GM19025 (cell line): ENCODE results near the gene MSN.
A peak's percentile ranks its signal among the peaks of the same experiment; 100 is the strongest.

Experiments used
- ATAC-seq: cut with Tn5 transposase; IDR thresholded peaks from one replicate; pipeline ENCODE4 v1.9.1; 2021; ENCODE audit warnings: mild to moderate bottlenecking, low read depth, moderate library complexity; ENCODE audit not compliant: unreplicated experiment

Gene MSN

GRCh38 chrX:65671966-65672365 lies 4.5 kb downstream of the MSN start:
- no peak for ATAC-seq

- no peak for ATAC-seq
Observed at GRCh38 chrX:65673857-65674203, 6.4 kb downstream of the MSN start.

DNA sequence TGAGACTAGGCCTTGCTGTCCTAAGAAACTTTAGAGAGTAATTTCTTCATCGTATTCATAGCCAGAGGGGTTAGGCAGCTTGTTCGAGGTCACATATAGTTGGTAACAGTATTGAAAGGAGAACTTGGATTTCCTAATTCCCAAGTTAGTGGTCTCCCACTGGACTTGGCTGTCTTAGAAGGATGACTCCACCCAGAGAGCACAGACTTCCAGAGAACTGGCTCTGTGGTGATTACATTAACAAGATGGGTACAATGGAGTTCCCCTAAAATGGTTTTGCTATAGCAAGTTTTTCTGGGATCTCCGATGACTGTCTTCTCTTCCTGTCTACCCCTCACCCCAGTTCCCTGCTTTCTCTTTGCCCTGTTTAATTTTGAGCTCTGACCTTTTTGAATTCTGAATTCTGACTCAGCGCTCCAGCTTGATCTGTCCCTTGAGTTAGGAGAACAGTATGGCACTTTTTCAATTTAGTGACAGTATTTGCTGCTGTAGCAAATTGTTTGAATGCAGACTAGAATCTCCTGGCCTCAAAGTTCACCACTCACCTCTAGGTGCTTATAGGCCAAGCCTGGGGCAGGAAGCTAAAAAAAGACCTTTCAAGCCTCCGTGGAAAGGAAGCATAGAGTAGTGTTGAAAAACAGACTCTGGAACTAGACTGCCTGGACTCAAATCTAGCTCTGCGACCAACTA lies 6.9 kb downstream of the MSN start:
- no peak for ATAC-seq

- no peak for ATAC-seq
Observed at GRCh38 chrX:65677954-65678469, 10.6 kb downstream of the MSN start.

DNA sequence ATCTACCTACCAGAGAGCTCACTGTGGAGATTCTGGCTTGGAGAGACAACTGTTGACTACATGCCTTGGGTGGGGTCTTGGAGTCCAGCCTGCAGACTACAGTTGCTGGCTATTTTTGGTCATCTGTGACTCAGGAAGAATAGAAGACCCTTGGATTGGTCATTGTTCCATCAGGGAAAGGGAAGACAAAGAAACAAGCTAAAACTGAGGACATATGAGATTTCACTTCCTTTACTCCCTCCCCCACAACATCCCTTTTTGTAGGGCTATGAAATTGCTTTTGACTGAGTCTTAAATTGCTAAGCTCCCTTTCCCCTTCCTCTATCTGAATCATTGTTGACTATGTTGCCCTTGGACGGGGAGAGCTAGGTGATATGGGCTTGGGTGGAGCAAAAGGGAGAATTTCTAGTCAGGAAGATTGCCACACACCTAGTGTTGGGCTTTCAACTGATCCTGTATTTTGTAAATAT lies 11.7 kb downstream of the MSN start:
- no peak for ATAC-seq

DNA sequence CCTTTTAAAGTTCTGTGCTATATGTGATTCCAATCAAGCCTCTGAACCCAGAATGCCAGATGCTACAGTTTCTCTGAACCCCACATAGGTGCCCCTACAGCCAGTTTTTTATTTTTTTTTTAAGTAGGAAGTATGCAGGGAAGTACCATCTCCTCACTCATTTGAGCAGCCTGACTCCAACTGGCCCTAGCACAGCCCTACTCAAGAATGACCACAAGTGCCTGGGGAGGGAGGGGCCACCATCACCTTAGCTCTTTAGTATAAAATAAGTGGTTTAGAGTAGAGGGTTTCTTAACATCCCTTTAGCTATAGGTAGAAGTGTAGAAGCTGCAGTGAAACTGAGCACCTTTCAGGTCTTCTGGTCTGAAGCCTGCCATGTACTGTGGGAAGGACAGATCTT lies 14.4 kb downstream of the MSN start:
- ATAC-seq, result no peak

GRCh38 chrX:65685112-65685511 lies 17.7 kb downstream of the MSN start:
- ATAC-seq, result no peak

- no peak for ATAC-seq
Observed at GRCh38 chrX:65686236-65686635, 18.8 kb downstream of the MSN start.

DNA sequence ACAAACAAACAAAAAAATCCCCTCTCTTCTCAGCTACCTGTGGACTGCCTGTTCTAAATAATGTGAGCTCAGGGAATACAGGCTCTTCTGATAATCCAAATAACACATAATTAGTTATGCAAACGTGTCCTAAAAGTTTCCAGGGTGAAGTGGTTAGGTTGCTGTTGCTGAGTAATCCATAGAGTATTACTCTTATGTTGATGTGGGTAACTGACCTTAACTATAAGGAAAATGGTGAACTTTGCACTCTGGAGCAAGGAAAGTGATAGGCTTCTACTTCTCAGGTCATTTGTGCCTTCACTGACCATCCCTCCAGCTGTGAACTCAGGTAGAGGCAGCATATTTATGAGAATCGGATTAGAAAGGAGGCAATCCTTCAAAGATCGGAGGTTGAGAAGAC lies 19.9 kb downstream of the MSN start:
- no peak for ATAC-seq

GRCh38 chrX:65688403-65688871 lies 21.0 kb downstream of the MSN start:
- peak; percentile 84 for ATAC-seq

GRCh38 chrX:65689377-65689776 lies 21.9 kb downstream of the MSN start:
- no peak for ATAC-seq

- ATAC-seq, result no peak
Observed at GRCh38 chrX:65690057-65690855, 22.8 kb downstream of the MSN start.

DNA sequence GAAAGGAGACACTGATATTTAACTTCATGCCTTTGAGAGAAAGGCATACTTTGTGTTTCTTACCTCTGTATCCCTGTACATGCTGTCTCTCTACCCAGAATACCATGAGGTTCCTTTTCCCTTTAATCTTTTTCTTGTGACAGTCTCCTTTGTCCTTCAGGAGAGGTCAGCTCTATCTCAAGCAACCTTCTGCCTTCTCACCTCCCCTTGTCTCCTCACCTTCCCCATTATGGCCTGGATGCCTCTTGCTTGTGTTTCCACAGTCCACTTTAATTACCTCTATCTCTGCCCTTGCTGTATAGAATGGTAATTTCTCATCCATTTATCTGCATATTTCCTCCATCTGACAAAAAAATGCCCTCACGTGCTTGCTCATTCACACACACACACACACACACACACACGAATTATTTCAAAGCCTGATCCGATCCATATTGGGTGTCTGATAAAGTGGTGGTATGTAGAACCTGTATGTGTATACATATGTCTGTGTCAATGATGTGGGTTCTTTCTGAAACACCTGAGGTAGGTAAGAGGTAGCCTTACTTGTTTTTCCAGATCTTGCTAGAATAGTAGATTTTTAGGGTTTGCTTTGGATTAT lies 28.5 kb downstream of the MSN start:
- ATAC-seq, result no peak

DNA sequence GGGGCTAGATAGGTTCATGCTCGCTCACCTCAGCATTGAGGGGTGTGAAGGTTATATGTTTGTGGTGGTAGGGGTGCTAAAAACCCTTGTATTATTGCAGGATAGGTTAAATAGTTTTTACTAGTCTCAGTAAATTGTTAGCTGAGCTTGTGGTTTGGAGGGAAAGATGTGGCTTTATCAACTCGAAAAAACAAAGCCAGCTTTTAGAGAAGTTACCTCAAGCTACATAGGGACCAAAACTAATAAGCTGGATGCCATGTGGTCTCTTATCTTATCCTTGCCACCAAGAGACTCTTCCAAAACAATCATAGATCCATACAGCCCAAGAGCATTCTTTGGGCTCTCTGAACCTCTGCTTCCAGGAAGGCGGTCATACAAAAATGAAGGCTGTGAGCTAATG lies 29.2 kb downstream of the MSN start:
- no peak for ATAC-seq

GRCh38 chrX:65697211-65697641 lies 29.8 kb downstream of the MSN start:
- ATAC-seq, result no peak

DNA sequence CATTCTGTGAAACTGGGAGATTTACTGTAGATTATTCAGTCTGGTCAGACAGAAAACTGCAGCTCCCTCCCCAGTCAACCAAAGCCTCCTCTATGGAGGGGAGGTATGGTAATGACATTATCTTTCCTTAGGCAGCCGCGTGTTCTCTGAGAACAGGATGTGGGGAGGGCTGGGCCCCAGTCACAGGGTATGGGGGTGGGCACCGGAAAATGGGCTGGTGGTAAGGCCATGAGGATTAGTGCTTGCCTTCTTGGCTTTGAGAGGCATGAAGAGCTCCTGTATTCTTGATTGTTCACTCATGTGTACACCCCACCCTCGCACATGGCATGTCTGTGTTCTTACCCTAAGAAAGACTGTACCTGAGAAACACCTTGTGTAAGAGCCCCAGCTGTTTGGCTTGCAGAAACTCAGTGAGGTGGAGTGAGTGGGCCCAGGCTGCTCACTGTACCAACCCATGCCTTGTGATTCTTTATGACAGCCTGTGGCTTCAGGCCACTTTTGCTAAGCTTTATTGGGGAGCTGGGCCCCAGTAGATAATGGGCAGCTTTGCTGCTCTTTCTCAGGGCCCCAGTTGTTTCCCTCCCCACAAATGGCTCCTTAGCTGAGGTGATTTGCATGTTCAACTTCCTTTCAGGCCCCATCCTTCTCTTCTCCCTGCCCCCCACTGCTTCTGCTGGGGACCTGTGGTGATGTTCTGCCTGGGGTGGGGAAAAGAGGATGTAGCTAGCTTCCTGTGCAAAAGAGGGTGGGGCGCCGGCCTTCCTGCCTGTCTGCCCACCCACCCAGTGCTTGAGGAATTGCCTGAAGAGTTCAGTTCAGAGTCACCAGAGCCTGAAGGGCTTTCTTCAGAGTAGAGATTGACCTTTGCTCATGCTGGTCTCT lies 30.7 kb downstream of the MSN start:
- ATAC-seq, result peak; percentile 61

DNA sequence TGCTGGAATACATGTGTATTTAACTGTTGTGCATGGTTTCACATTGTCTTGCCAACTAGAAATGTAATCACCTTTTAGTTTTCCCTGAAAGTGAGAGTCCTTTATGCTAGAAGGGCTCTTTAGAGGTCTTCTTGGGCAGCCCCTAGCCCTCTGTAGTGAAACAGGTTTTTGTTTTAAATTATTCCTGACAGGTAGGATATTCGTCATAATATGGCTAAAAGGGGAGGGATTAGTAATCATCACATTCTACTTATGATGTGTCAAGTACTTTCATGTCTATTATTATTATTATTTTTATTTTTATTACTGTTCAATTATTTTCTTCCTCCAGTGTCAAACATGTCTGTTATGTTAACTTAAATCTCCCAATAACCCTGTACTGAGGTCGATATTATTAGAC lies 35.5 kb downstream of the MSN start:
- no peak for ATAC-seq

DNA sequence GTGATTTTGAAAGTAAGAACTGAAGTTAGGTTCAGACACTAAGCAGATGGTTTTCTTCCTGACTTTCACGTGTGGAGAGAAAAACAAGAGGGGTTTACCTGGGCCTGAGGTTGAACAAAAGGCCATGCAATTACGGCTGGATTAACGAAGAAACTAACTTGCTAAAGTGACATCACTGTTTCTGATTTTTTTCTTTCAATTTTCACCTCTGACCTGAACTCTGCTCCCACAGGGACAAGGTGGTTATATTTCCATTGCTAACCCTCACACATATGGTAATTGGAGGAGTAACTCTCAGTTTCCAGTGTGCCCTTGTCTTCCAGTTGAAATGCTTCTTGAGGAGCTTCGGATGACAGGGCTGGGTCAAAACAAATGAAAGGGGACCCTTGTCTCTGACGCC lies 38.0 kb downstream of the MSN start:
- no peak for ATAC-seq

DNA sequence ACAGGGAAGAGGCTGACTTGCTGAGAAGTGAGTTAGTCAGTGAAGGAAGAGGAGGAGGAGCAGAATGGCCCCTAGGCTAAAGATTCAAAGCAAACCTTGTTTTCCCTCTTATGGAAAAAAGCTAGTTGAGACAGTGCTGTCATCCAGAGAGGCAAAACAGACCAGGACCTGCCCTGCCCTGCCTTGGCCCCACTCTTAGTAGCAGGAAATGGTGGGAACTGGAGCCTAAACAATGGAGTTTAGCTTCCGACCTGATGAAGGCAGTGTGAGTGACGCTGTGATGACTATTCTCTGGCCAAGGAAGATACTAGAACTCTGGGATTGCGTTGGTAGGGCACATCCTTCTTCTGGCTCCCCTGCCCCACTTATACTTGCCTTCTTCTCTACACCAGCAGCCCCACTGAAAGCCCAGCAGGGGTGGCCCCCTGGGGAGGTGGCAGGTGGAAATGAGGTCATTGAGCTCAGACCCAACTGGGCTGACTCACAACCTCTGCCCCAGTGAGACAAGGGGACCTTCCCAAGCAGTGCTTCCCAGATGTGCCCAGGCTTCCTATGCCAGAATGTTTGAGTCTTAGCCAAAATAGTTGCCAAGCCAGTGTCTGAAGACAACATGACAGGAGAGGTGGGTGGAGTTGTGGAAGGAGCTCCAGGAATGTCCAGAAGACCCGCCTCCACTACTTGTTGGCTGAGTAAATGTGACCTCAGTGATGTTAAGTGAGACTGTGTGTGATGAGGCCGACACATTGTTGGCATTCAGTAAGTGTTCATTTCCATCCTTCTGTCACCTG lies 38.8 kb downstream of the MSN start:
- ATAC-seq, result peak; percentile 67

DNA sequence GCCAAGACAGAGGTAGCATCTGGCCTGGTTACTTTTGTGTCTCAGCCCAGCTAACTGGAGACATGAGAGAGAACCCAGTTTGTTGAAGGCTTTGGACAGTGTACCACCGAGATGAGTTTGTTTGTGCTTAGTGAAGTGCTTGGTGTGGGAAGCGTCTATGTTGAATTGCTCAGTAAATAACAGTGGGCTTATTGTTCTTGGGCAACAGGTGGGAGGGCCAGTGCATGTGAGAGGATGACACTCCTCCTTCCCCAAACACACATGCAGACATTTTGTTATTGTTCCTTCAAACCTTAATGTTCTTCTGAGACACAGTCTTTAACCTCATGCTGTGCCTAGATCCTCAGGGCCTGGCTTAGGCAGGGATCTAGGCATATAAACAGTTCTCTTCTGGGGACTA lies 39.7 kb downstream of the MSN start:
- no peak for ATAC-seq
